Fibroblast of skin of right biceps (primary cell): ENCODE data around the gene USP49.

Source experiments
- DNase-seq: peaks from one replicate; pipeline ENCODE4 v3.0.0-alpha.2; 2013

Gene USP49

GRCh38 chr6:41748542-41748941 lies 146.6 kb downstream of the USP49 start:
- DNase-seq: no peak

- no peak for DNase-seq
Measured at GRCh38 chr6:41748102-41748477, 147.1 kb downstream of the USP49 start.

- no peak for DNase-seq
Measured at GRCh38 chr6:41747256-41748101, 147.7 kb downstream of the USP49 start, which contains the start of gene PGC. Gene PGC (minus strand): TSS chr6:41747397. CDS start chr6:41747334, 63 bp downstream.

- DNase-seq: no peak
Measured at GRCh38 chr6:41746107-41746506, 149.1 kb downstream of the USP49 start.

- no peak for DNase-seq
Measured at GRCh38 chr6:41744236-41744787, 150.9 kb downstream of the USP49 start.

- no peak for DNase-seq
Measured at GRCh38 chr6:41743406-41744235, 151.6 kb downstream of the USP49 start.

- no peak for DNase-seq
Measured at GRCh38 chr6:41741625-41742490, 153.3 kb downstream of the USP49 start.

- DNase-seq: no peak
Measured at GRCh38 chr6:41740366-41741162, 154.6 kb downstream of the USP49 start.
